KOPT-K1 (cell line): ENCODE data around the gene NUCB2.
A peak's percentile ranks its signal among the peaks of the same experiment; 100 is the strongest.
"Not testable (repeated sequence)": the region's sequence is repeated elsewhere in the genome, so short reads cannot be mapped to it uniquely, and the experiment has no call there.

Experiments used
- H3K27ac ChIP-seq: fragments of 200-600 bp; sonication (generic); 2 replicates; pipeline ENCODE4 v1.5.1; 2016; ENCODE audit warnings: antibody characterized with exemption, mild to moderate bottlenecking, low read depth, low read length; ENCODE audit not compliant: poor library complexity, severe bottlenecking
- H3K36me3 ChIP-seq: fragments of 200-600 bp; sonication (generic); 2 replicates; pipeline ENCODE4 v1.5.1; 2017; ENCODE audit warnings: antibody characterized with exemption, mild to moderate bottlenecking, low read length, moderate library complexity; ENCODE audit not compliant: insufficient read depth
- H3K9me3 ChIP-seq: fragments of 200-600 bp; sonication (generic); 2 replicates; pipeline ENCODE4 v1.5.1; 2017; ENCODE audit warnings: antibody characterized with exemption, low read length, mild to moderate bottlenecking; ENCODE audit not compliant: insufficient read depth, poor library complexity, severe bottlenecking

NUCB2 gene

GRCh38 chr11:17258670-17259069, 17.9 kb upstream of the NUCB2 start:
- Histone ChIP-seq H3K36me3 (no peaks in the 10 kb centered on the region), H3K27ac (no peak overlapping the region), H3K9me3 (no peaks in the 10 kb centered on the region)

GRCh38 chr11:17259519-17259918, 17.0 kb upstream of the NUCB2 start:
- Histone ChIP-seq H3K36me3 (no peaks in the 10 kb centered on the region), H3K9me3 (no peaks in the 10 kb centered on the region), H3K27ac (no peak overlapping the region)

- Histone ChIP-seq H3K9me3 (no peaks in the 10 kb centered on the region), H3K27ac (no peak overlapping the region), H3K36me3 (no peaks in the 10 kb centered on the region)
Observed at GRCh38 chr11:17260020-17260419, 16.5 kb upstream of the NUCB2 start.

- H3K9me3 ChIP-seq: no peaks in the 10 kb centered on the region
- H3K27ac ChIP-seq: no peak overlapping the region
- no peaks in the 10 kb centered on the region for H3K36me3 ChIP-seq
Observed at GRCh38 chr11:17263769-17264168, 12.8 kb upstream of the NUCB2 start.

- no peaks in the 10 kb centered on the region for H3K36me3 ChIP-seq
- H3K9me3 ChIP-seq: no peaks in the 10 kb centered on the region
- H3K27ac ChIP-seq: no peak overlapping the region
Observed at GRCh38 chr11:17266781-17267180, 9.8 kb upstream of the NUCB2 start.

GRCh38 chr11:17267576-17267975, 9.0 kb upstream of the NUCB2 start:
- H3K27ac ChIP-seq: no peak overlapping the region
- H3K36me3 ChIP-seq: no peaks in the 10 kb centered on the region
- H3K9me3 ChIP-seq: no peaks in the 10 kb centered on the region

- H3K36me3 ChIP-seq, H3K9me3 ChIP-seq: not testable (repeated sequence)
- H3K27ac ChIP-seq: peak overlapping the region; percentile 58
Observed at GRCh38 chr11:17268500-17268899, 8.0 kb upstream of the NUCB2 start.

- Histone ChIP-seq H3K9me3 (no peaks in the 10 kb centered on the region), H3K27ac (peak overlapping the region; percentile 58), H3K36me3 (no peaks in the 10 kb centered on the region)
Observed at GRCh38 chr11:17268902-17269301, 7.6 kb upstream of the NUCB2 start.

GRCh38 chr11:17272801-17273200, 3.7 kb upstream of the NUCB2 start:
- Histone ChIP-seq H3K36me3 (no peaks in the 10 kb centered on the region), H3K27ac (peak overlapping the region; percentile 100), H3K9me3 (no peaks in the 10 kb centered on the region)

GRCh38 chr11:17273211-17273610, 3.3 kb upstream of the NUCB2 start:
- no peaks in the 10 kb centered on the region for H3K9me3 ChIP-seq
- H3K27ac ChIP-seq: peak overlapping the region; percentile 100
- H3K36me3 ChIP-seq: peaks cover 2% of the 10 kb centered on the region; the same call in 1 of the 2 replicates

- Histone ChIP-seq H3K27ac (peak overlapping the region; percentile 100), H3K36me3 (peaks cover 7% of the 10 kb centered on the region)
Observed at GRCh38 chr11:17273668-17274282, 2.8 kb upstream of the NUCB2 start.

GRCh38 chr11:17275400-17276235, 921 bp upstream of the NUCB2 start:
- Histone ChIP-seq H3K27ac (peak overlapping the region; percentile 100), H3K9me3 (no peaks in the 10 kb centered on the region)

More at GRCh38 chr11:17273668-17274282, 2.8 kb upstream of the NUCB2 start:
- no peaks in the 10 kb centered on the region for H3K9me3 ChIP-seq

GRCh38 chr11:17277024-17277584, 565 bp downstream of the NUCB2 start:
- H3K36me3 ChIP-seq: peaks cover 35% of the 10 kb centered on the region
- peak overlapping the region; percentile 100 for H3K27ac ChIP-seq
- no peaks in the 10 kb centered on the region for H3K9me3 ChIP-seq

More at GRCh38 chr11:17275400-17276235, 921 bp upstream of the NUCB2 start:
- H3K36me3 ChIP-seq: peaks cover 23% of the 10 kb centered on the region

- Histone ChIP-seq H3K36me3 (peaks cover 68% of the 10 kb centered on the region), H3K9me3 (no peaks in the 10 kb centered on the region), H3K27ac (peak overlapping the region; percentile 100)
Observed at GRCh38 chr11:17280494-17281127, 4.1 kb downstream of the NUCB2 start.

- peak overlapping the region; percentile 27 for H3K27ac ChIP-seq
Observed at GRCh38 chr11:17286332-17286731, 9.8 kb downstream of the NUCB2 start.

More at GRCh38 chr11:17286332-17286731, 9.8 kb downstream of the NUCB2 start:
- no peaks in the 10 kb centered on the region for H3K9me3 ChIP-seq
- peaks cover 98% of the 10 kb centered on the region for H3K36me3 ChIP-seq
